Measurements from ENCODE around the gene DNAH2.

Gene DNAH2

DNA sequence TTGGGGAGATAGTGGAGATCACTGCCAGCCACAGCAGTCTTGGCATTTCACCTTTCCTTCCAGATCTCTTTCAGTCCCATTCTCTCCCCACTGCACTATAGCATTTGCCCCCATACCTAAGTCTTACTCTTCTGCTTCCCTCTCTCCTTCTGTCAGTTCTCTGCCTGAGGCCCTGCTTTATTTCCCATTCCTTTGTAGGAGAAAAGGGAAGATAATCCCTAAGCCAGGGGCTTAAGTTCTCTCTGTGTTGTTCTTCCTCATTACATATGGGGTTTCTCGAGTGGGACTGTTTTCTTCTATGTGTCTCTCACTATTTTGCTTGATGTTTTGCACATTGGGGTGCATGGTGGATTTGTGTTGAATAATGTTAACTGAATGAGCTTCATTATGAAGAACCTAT, 122.9 kb downstream of the DNAH2 start:
- DNase-seq = no peak

GRCh38 chr17:7840875-7841274, 123.3 kb downstream of the DNAH2 start:
- DNase-seq = no peak

DNA sequence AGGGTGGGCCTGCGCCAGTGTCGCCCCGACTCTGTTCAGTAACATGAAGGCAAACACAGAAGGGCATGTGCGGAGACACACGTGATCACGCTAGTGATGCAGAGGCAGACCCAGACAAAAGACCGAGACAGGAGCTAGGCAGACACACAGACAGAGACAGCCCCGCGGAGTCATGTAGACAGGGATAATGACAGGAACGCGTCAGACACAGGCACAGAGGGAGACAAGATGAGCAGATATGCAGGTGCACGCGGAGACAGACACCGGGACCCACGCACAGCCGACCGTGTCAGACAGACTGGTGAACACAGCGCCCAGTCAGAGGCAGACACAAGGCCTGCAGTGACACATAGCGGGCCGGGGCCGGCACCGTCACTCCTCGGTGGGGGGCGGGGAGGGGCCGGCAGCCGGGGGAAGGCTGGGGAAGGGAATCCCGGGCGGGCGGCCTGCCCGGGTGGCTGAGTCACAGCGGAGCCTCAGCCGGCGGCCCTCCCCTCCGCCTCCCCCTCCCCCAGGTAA, 123.9 kb downstream of the DNAH2 start:
- DNase-seq = peak; percentile 15 to 21

GRCh38 chr17:7841915-7842379, 124.4 kb downstream of the DNAH2 start:
- peak in 1 of 2 experiments; percentile 31 for DNase-seq

- peak; percentile 34 to 52 for DNase-seq
These were observed 125.1 kb downstream of the DNAH2 start for GRCh38 chr17:7842380-7843256.

GRCh38 chr17:7843257-7843535, 125.7 kb downstream of the DNAH2 start:
- DNase-seq = no peak

DNA sequence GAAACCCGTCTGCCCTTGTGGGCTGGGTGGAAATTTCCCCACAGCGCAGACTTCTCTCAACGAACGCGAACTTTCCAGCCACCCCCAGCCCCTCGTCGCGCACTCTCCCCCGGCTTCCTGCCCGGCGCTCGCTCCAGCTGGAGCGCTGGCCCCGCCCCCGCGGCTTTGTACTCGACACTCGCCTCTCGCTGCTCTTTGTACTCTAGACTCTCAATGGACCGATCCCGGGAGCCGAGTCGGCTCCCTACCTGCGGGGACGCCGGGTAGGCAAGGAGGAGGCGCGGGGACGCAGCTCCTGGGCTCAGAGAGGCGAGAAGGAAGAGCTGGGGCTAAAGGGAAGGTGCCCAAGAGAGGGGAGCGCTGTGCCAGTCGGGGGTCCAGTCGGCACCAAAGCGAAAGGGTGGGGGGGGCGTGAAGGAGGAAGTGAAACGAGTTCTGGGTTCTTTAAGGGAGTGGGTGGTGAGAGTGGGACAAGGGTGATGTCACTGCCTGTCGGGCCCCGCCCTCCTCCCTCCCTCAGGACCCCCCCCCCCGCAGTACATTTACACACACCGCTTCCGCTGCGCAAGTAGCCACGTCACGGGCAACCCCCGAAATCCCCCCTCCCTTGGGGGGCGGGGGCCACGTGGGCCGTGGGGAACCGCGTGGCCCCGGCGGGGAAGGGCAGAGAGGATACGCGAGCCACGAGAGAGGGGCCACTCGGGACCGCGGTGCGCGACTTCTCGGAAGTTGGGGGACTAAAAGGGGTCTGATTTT, 126.2 kb downstream of the DNAH2 start:
- DNase-seq = no peak

DNA sequence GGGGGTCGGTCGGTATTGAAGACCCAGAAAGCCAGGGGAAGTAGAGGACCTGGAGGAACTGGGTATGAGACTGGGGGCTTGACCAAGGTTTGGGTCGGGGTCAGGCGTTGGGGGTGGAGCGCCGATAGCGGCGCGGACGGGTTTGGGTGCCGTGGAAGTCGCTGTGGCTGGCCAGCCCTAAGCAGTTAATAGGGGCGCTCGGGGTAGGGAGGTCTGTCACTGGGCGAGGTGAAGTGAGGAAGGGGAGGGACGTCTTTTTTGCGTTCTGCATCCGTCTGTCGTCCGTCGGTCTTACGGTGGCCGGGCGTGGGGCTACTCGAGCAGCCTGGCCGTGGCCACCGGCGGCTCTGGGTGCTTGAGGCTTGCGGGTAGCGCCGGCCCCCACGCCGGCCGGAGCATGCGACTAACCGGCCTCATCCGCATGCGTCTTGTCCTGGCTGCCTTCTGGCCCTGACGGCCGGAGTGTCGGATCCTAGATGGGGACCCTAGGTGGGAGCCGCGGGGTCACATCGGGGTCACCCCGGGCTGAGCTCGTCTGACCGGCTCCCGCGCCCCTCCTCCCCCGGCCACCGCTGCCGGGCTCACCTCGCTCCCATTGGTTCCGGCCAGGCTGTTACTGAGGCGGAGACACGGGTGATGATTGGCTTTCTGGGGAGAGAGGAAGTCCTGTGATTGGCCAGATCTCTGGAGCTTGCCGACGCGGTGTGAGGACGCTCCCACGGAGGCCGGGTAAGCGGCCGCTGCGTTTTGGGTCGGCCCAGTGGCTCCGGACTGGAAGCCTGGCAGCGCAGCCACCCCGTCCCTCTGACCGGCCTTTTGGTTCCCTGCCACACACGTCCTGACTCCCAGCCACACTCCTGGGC, 127.0 kb downstream of the DNAH2 start:
- peak; percentile 50 to 56 for DNase-seq

DNA sequence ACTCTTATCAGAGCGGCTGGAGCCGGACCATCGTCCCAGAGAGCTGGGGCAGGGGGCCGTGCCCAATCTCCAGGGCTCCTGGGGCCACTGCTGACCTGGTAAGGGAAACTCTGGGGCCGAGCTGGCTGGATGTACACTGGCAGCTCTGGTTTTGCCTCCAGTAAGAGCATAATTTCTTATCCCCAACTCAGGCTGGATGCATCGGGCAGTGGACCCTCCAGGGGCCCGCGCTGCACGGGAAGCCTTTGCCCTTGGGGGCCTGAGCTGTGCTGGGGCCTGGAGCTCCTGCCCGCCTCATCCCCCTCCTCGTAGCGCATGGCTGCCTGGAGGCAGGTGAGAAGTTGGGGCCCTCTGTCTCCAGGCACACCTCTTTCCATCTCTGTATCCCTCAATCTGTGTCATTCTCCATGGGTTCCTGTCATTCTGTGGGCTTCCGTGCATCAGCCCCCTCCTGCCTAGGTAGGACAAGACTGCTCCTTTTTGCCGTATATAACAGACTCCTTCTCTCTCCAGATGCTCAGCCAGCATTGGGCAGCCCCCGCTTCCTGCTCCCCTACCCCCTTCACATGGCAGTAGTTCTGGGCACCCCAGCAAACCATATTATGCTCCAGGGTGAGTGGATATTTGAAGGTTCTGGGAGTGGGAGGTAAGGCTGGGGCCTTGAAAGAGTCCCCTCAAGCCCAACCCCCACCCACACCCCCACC, 128.0 kb downstream of the DNAH2 start:
- DNase-seq = no peak

DNA sequence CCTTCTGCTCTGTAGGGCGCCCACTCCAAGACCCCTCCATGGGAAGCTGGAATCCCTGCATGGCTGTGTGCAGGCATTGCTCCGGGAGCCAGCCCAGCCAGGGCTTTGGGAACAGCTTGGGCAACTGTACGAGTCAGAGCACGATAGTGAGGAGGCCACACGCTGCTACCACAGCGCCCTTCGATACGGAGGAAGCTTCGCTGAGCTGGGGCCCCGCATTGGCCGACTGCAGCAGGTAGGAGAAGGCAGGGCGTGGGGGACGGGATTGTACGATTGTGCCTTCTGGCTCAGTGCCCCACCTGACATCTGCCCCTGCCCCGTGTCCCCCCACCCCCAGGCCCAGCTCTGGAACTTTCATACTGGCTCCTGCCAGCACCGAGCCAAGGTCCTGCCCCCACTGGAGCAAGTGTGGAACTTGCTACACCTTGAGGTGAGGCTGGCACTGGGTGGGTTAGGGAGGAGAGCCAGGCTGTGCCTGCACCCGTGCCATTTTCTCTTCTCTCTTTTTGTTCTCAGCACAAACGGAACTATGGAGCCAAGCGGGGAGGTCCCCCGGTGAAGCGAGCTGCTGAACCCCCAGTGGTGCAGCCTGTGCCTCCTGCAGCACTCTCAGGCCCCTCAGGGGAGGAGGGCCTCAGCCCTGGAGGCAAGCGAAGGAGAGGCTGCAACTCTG, 128.7 kb downstream of the DNAH2 start:
- no peak for DNase-seq

DNA sequence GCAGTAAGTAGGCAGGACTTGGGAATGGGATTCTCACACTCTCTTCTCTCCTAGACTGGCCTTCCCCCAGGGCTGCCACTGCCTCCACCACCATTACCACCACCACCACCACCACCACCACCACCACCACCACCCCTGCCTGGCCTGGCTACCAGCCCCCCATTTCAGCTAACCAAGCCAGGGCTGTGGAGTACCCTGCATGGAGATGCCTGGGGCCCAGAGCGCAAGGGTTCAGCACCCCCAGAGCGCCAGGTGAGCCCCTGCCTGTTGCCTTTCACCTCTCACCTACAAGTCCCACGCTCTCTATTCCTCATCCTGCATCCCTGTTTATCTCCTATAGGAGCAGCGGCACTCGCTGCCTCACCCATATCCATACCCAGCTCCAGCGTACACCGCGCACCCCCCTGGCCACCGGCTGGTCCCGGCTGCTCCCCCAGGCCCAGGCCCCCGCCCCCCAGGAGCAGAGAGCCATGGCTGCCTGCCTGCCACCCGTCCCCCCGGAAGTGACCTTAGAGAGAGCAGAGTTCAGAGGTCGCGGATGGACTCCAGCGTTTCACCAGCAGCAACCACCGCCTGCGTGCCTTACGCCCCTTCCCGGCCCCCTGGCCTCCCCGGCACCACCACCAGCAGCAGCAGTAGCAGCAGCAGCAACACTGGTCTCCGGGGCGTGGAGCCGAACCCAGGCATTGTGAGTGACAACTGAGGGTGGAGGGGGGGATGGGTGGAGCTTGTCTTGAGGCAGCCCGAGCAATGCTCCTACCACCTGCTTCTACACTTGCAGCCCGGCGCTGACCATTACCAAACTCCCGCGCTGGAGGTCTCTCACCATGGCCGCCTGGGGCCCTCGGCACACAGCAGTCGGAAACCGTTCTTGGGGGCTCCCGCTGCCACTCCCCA, 129.5 kb downstream of the DNAH2 start:
- DNase-seq = no peak

DNA sequence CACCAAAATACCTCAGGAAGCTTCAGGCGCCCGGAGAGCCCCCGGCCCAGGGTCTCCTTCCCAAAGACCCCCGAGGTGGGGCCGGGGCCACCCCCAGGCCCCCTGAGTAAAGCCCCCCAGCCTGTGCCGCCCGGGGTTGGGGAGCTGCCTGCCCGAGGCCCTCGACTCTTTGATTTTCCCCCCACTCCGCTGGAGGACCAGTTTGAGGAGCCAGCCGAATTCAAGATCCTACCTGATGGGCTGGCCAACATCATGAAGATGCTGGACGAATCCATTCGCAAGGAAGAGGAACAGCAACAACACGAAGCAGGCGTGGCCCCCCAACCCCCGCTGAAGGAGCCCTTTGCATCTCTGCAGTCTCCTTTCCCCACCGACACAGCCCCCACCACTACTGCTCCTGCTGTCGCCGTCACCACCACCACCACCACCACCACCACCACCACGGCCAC, 130.6 kb downstream of the DNAH2 start:
- no peak for DNase-seq

DNA sequence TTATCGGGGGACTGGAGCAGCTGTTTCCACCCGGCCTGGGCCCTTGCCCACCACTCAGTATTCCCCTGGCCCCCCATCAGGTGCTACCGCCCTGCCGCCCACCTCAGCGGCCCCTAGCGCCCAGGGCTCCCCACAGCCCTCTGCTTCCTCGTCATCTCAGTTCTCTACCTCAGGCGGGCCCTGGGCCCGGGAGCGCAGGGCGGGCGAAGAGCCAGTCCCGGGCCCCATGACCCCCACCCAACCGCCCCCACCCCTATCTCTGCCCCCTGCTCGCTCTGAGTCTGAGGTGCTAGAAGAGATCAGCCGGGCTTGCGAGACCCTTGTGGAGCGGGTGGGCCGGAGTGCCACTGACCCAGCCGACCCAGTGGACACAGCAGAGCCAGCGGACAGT, 131.2 kb downstream of the DNAH2 start:
- DNase-seq = no peak

- DNase-seq = no peak
These were observed 131.7 kb downstream of the DNAH2 start for GRCh38 chr17:7849130-7849750.

GRCh38 chr17:7849751-7850504, 132.4 kb downstream of the DNAH2 start:
- no peak for DNase-seq

DNA sequence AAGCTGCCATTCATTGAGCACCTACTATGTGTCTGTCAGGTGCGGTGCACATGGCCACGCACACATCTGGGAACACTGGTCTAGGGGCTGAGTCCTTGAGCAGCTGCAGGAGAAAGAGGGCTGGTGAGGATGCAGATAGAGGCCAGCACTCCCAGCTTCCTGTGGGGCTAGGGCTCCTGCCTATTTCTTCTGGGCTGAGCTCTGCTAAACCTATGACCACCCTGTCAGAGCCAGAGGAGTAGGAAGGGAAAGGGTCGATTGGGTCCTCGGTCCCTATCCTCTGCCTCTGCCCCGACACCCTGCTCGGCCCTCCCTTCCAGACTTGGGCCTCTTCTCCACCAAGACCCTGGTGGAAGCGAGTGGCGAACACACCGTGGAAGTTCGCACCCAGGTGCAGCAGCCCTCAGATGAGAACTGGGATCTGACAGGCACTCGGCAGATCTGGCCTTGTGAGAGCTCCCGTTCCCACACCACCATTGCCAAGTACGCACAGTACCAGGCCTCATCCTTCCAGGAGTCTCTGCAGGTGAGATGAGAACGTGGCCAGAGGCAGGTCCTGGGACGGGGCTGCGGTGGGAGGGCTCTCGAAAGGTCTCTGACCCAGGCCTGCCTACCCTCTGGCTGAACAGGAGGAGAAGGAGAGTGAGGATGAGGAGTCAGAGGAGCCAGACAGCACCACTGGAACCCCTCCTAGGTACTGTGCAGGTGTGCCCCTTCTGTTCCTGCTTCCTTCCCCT, 133.3 kb downstream of the DNAH2 start:
- no peak for DNase-seq

- DNase-seq = peak; percentile 51 to 53
These were observed 134.1 kb downstream of the DNAH2 start for GRCh38 chr17:7851438-7852261.

GRCh38 chr17:7852262-7852670, 134.7 kb downstream of the DNAH2 start:
- DNase-seq = no peak

Measured in AML-193 (cell line).